ENCODE measurements around the gene PCGF3. TPM values are rescaled to one million over a fixed set of nuclear protein-coding genes. Genes with fewer than 3 reads are reported as not detected.
"Not testable (repeated sequence)": the region's sequence is repeated elsewhere in the genome, so short reads cannot be mapped to it uniquely, and the experiment has no call there.

The PCGF3 gene
- total RNA-seq, 3 donors from 2014 or later: 60.6 to 71.7 (median 69.4) TPM

GRCh38 chr4:796206-796605 lies 90.6 kb downstream of the PCGF3 start:
- Histone ChIP-seq H3K4me1 (peaks cover 0 to 13% of the 10 kb centered on the region in 2 donors), H3K9me3 (no peaks in the 10 kb centered on the region), H3K36me3 (no peaks in the 10 kb centered on the region), H3K4me3 (no peak overlapping the region), H3K27ac (no peak overlapping the region), H3K27me3 (peaks cover 6 to 38% of the 10 kb centered on the region in 2 donors)
- intact Hi-C loops (cut with DNase I; ENCODE audit: low total_unique reads): no loop called here
- DNase-seq (ENCODE audit: low spot score in 2 of 2): no peak
- TF ChIP-seq POLR2A (IDR thresholded peaks at IDR 0.05) (no peak), POLR2AphosphoS5 (IDR thresholded peaks at IDR 0.05) (no peak), CTCF (IDR thresholded peaks at IDR 0.05) (no peak)

DNA sequence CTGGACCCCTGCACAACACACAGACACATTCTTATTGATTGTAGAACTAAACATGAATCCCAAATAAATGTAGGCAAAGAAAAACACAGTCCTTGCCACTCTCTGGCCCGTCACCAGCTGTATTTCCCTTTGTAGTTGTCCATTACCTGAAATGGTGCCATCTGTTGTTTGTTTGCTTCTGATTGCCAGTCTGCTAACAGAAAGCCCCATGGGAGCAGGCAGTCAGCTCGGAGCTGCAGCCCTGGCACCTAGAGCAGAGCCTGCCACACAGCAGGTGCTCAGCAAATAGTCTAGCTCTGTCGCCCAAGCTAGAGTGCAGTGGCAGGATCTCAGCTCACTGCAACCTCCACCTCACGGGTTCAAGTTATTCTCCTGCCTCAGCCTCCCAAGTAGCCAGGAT lies 91.4 kb downstream of the PCGF3 start:
- Histone ChIP-seq H3K4me3 (no peak overlapping the region), H3K27ac (no peak overlapping the region), H3K9me3 (no peaks in the 10 kb centered on the region), H3K27me3 (peaks cover 6 to 30% of the 10 kb centered on the region in 2 donors), H3K36me3 (no peaks in the 10 kb centered on the region), H3K4me1 (peaks cover 0 to 13% of the 10 kb centered on the region in 2 donors)
- no peak for TF ChIP-seq POLR2AphosphoS5 (IDR thresholded peaks at IDR 0.05)
- intact Hi-C loops (cut with DNase I; ENCODE audit: low total_unique reads): no loop called here
- DNase-seq (ENCODE audit: low spot score in 2 of 2): no peak

DNA sequence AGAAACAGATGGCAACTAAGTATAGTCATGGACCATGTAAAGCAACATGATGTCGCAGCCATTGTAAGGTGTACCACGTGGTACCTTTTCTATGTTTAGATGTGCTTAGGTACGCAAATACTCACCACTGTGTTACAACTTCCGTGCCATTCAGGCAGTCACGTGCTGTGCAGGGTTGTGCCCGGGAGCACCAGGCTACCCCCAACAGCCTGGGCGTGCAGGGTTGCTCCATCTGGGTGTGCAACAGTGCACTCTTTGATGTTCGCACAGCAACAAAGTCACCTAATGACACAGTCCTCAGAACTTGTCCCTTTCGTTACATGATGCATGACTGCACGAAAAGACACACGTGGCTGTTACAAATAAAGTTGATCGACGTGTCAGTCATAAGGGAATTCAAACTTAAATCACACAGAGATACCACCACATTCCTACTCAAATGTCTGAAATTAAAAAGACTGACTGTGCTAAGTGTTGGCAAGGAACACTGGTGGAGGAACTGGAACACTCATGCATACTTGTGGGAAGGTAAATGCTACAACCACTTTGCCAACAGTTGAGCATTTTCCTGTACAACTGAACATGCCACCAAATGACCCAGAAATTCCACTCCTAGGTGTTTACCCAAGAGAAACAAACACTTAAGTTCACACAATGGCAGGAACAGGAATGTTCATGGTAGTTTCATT lies 95.9 kb downstream of the PCGF3 start:
- intact Hi-C loops (cut with DNase I; ENCODE audit: low total_unique reads): no loop called here
- no peak for DNase-seq (ENCODE audit: low spot score in 2 of 2)
- H3K4me1 ChIP-seq: no peaks in the 10 kb centered on the region
- H3K4me3 ChIP-seq: no peak overlapping the region
- peaks cover 0 to 6% of the 10 kb centered on the region in 2 donors for H3K27me3 ChIP-seq
- no peak for TF ChIP-seq POLR2AphosphoS5 (IDR thresholded peaks at IDR 0.05)
- no peak for TF ChIP-seq CTCF (IDR thresholded peaks at IDR 0.05)
- TF ChIP-seq POLR2A (IDR thresholded peaks at IDR 0.05): no peak
- no peak overlapping the region for H3K27ac ChIP-seq
- no peaks in the 10 kb centered on the region for H3K36me3 ChIP-seq
- no peaks in the 10 kb centered on the region for H3K9me3 ChIP-seq

DNA sequence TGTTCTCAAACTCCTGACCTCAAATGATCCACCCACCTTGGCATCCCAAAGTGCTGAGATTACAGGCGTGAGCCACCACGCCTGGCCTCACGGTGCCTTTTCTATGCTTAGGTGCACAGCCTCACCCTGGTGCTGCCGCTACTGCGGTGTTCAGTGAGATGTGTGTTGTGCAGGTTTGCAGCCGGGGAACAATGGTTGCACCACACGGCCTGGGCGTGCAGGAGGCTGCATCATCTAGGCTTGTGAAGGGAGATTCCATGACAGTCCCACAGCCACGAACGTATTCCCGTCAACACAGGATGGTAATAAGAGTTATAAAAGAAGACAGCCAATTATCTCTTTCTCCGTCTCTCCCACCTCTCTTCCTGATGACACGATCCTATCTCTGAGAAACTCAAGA lies 98.3 kb downstream of the PCGF3 start:
- no peak for DNase-seq (ENCODE audit: low spot score in 2 of 2)
- intact Hi-C loops (cut with DNase I; ENCODE audit: low total_unique reads): no loop called here
- Histone ChIP-seq H3K36me3 (no peaks in the 10 kb centered on the region), H3K27me3 (peaks cover 0 to 6% of the 10 kb centered on the region in 2 donors), H3K4me3 (no peak overlapping the region), H3K27ac (no peak overlapping the region), H3K9me3 (no peaks in the 10 kb centered on the region), H3K4me1 (no peaks in the 10 kb centered on the region)
- TF ChIP-seq CTCF (IDR thresholded peaks at IDR 0.05): no peak
- TF ChIP-seq POLR2A (IDR thresholded peaks at IDR 0.05): no peak
- no peak for TF ChIP-seq POLR2AphosphoS5 (IDR thresholded peaks at IDR 0.05)

- no peak for DNase-seq (ENCODE audit: low spot score in 2 of 2)
- peaks cover 0 to 6% of the 10 kb centered on the region in 2 donors for H3K27me3 ChIP-seq
- no peak overlapping the region for H3K27ac ChIP-seq
- H3K4me3 ChIP-seq: no peak overlapping the region
- no peaks in the 10 kb centered on the region for H3K4me1 ChIP-seq
- H3K36me3 ChIP-seq: no peaks in the 10 kb centered on the region
- intact Hi-C loops (cut with DNase I; ENCODE audit: low total_unique reads): no loop called here
- H3K9me3 ChIP-seq: no peaks in the 10 kb centered on the region
- TF ChIP-seq POLR2AphosphoS5 (IDR thresholded peaks at IDR 0.05): no peak
- no peak for TF ChIP-seq CTCF (IDR thresholded peaks at IDR 0.05)
- TF ChIP-seq POLR2A (IDR thresholded peaks at IDR 0.05): no peak
Observed at GRCh38 chr4:804804-805203, 99.2 kb downstream of the PCGF3 start.

DNA sequence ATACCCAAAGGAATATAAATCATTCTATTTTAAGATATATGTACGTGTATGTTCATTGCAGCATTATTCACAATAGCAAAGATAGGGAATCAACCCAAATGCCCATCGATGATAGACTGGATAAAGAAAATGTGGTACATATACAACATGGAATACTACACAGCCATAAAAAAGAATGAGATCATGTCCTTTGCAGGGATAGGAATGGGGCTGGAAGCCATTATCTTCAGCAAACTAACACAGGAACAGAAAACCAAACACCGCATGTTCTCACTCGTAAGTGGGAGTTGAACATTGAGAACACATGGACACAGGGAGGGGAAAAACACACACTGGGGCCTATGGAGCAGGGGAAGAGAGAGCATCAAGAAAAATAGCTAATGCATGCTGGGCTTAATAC lies 101.3 kb downstream of the PCGF3 start:
- intact Hi-C loops (cut with DNase I; ENCODE audit: low total_unique reads): not testable (repeated sequence)

More for the DNA sequence above, 101.3 kb downstream of the PCGF3 start:
- not testable (repeated sequence) for H3K9me3 ChIP-seq; H3K4me3 ChIP-seq; H3K27ac ChIP-seq; H3K4me1 ChIP-seq; H3K36me3 ChIP-seq; DNase-seq (ENCODE audit: low spot score in 2 of 2)
- peaks cover 0 to 14% of the 10 kb centered on the region in 2 donors for H3K27me3 ChIP-seq
